Mesothelial cell of epicardium (in vitro differentiated cells): ENCODE measurements around the gene TMEM30B. TPM values are rescaled to one million over a fixed set of nuclear protein-coding genes. Genes with fewer than 3 reads are reported as not detected.

Experiments
- DNase-seq, 2 experiments: peaks; one replicate each; pipeline ENCODE4 v3.0.0; 2021; ENCODE audit warnings: low spot score in 2 of 2; ENCODE audit not compliant: unreplicated experiment in 2 of 2
- H3K27ac Mint-ChIP-seq: 2 replicates; pipeline ENCODE4 v1.8.0; 2021; ENCODE audit warnings: mixed read lengths
- H3K27me3 Mint-ChIP-seq: 2 replicates; pipeline ENCODE4 v1.8.0; 2021; ENCODE audit warnings: low read depth, mixed read lengths
- H3K36me3 Mint-ChIP-seq: 2 replicates; pipeline ENCODE4 v1.8.0; 2021; ENCODE audit warnings: mixed read lengths
- H3K4me1 Mint-ChIP-seq: 2 replicates; pipeline ENCODE4 v1.8.0; 2021; ENCODE audit warnings: mixed read lengths
- H3K4me3 Mint-ChIP-seq: 2 replicates; pipeline ENCODE4 v1.8.0; 2021; ENCODE audit warnings: mild to moderate bottlenecking, moderate library complexity, mixed read lengths
- H3K9me3 Mint-ChIP-seq: 2 replicates; pipeline ENCODE4 v1.8.0; 2021; ENCODE audit warnings: mixed read lengths
- total RNA-seq: library from RNA; stranded (reverse); gene quantifications from 3 replicates; pipeline ENCODE4 v1.2.1, GENCODE V29; 2021
- TF ChIP-seq, protein P1 (sequence below): fragments of 200-600 bp; sonication (generic); IDR thresholded peaks from one replicate; pipeline ENCODE4 v1.5.0; 2021; ENCODE audit warnings: antibody characterized with exemption; ENCODE audit not compliant: unreplicated experiment

The TMEM30B gene
- total RNA-seq, 1 donor from 2014 or later: 11.2 TPM

GRCh38 chr14:61264010-61264571, 17.0 kb downstream of the TMEM30B start:
- Mint-ChIP-seq H3K36me3 (no peaks in the 10 kb centered on the region), H3K4me3 (no peak overlapping the region), H3K4me1 (peaks cover 8% of the 10 kb centered on the region), H3K9me3 (no peaks in the 10 kb centered on the region), H3K27me3 (peaks cover 26% of the 10 kb centered on the region), H3K27ac (no peak overlapping the region)
- DNase-seq: no peak
- TF ChIP-seq, protein P1, sequence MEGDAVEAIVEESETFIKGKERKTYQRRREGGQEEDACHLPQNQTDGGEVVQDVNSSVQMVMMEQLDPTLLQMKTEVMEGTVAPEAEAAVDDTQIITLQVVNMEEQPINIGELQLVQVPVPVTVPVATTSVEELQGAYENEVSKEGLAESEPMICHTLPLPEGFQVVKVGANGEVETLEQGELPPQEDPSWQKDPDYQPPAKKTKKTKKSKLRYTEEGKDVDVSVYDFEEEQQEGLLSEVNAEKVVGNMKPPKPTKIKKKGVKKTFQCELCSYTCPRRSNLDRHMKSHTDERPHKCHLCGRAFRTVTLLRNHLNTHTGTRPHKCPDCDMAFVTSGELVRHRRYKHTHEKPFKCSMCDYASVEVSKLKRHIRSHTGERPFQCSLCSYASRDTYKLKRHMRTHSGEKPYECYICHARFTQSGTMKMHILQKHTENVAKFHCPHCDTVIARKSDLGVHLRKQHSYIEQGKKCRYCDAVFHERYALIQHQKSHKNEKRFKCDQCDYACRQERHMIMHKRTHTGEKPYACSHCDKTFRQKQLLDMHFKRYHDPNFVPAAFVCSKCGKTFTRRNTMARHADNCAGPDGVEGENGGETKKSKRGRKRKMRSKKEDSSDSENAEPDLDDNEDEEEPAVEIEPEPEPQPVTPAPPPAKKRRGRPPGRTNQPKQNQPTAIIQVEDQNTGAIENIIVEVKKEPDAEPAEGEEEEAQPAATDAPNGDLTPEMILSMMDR: no peak

DNA sequence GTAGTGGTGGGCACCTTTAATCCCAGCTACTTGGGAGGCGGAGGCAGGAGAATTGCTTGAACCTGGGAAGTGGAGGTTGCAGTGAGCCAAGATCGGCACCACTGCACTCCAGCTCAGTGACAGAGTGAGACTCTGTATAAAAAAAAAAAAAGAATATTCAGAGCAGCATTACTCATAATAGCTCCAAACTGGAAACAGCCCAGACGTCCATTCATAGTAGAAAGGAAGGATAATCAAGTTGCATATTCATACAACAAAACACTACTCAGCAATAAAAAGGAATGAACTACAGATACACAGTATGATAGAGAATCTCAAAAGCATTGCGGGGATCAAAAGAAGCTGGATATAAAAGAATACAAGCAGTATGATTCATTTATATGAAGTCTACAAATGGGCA, 19.1 kb downstream of the TMEM30B start:
- Mint-ChIP-seq H3K27ac (no peak overlapping the region), H3K4me1 (peaks cover 10% of the 10 kb centered on the region), H3K27me3 (peaks cover 19% of the 10 kb centered on the region), H3K36me3 (no peaks in the 10 kb centered on the region), H3K4me3 (no peak overlapping the region), H3K9me3 (no peaks in the 10 kb centered on the region)
- DNase-seq: no peak
- TF ChIP-seq, protein P1: no peak

DNA sequence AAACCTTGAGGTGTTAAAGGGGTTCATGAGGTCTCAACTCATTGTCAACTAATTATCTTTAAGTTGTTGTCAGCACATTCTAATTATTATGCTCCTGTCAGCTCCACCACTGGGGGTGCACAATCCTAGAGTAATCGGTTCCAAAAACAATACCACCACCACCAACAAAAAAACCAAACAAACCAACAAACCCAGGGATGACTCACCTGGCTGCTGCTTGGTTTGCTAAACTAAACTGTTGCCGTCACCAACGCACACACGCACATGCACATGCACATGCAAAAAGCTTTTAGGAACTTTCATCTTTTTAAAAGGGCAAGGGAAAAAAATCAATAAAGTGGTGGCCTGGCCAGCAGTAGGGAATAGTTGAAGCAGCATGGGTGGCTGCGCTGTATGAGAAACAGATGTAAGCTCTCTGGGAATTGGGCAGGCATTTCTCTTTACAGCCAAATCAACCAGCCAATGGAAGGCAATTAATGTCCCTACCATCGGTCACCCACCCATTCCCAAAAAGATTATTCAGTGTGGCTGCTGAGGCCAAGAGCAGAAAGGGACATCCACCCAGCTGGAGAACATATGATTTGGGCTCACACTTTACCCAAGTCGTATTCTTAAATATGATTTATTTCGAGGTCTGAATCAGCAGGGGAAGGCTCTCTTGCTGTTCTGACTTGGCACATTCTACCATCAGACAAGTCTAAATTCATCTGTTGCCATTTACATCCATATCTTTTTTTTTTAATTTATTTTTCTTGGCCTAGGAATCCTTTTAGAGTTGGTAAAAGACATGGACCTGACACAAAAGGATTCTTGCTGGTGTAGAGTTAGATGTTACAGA, 20.0 kb downstream of the TMEM30B start:
- H3K4me3 Mint-ChIP-seq: no peak overlapping the region
- TF ChIP-seq, protein P1: no peak
- no peak overlapping the region for H3K27ac Mint-ChIP-seq
- no peaks in the 10 kb centered on the region for H3K36me3 Mint-ChIP-seq
- H3K4me1 Mint-ChIP-seq: peaks cover 16% of the 10 kb centered on the region
- no peaks in the 10 kb centered on the region for H3K9me3 Mint-ChIP-seq
- H3K27me3 Mint-ChIP-seq: peaks cover 21% of the 10 kb centered on the region
- DNase-seq: no peak

GRCh38 chr14:61258985-61259384, 22.2 kb downstream of the TMEM30B start:
- H3K4me1 Mint-ChIP-seq: peaks cover 16% of the 10 kb centered on the region
- H3K9me3 Mint-ChIP-seq: no peaks in the 10 kb centered on the region
- no peak overlapping the region for H3K27ac Mint-ChIP-seq
- no peaks in the 10 kb centered on the region for H3K36me3 Mint-ChIP-seq
- no peak overlapping the region for H3K4me3 Mint-ChIP-seq
- DNase-seq: no peak
- H3K27me3 Mint-ChIP-seq: peaks cover 22% of the 10 kb centered on the region
- TF ChIP-seq, protein P1: no peak

- peaks cover 24% of the 10 kb centered on the region for H3K27me3 Mint-ChIP-seq
- H3K36me3 Mint-ChIP-seq: no peaks in the 10 kb centered on the region
- no peaks in the 10 kb centered on the region for H3K9me3 Mint-ChIP-seq
- H3K27ac Mint-ChIP-seq: no peak overlapping the region
- no peak overlapping the region for H3K4me3 Mint-ChIP-seq
- TF ChIP-seq, protein P1: no peak
- no peak for DNase-seq
- H3K4me1 Mint-ChIP-seq: peaks cover 19% of the 10 kb centered on the region
Measured at GRCh38 chr14:61257469-61258057, 23.6 kb downstream of the TMEM30B start.
